CD14-positive monocyte (primary cell): ENCODE data around the gene SLC9A9. TPM values are rescaled to one million over a fixed set of nuclear protein-coding genes. Genes with fewer than 3 reads are reported as not detected.
A peak's percentile ranks its signal among the peaks of the same experiment; 100 is the strongest.

ENCODE experiments used
- DNase-seq, 3 donors: peaks; one replicate each; pipeline ENCODE4 v3.0.0-alpha.2; 2011 to 2022
- H2AFZ ChIP-seq: 2 replicates; pipeline ENCODE4 v1.6.0; 2012; ENCODE audit warnings: mild to moderate bottlenecking, low read depth, low read length, inconsistent platforms; ENCODE audit not compliant: insufficient read depth, poor library complexity, severe bottlenecking
- H3K27ac ChIP-seq, 2 donors: 1 replicate in 1 of 2; 2 replicates in 1 of 2; pipeline ENCODE4 v1.5.1; 2012 to 2013; ENCODE audit warnings: low read length in 2 of 2, control low read depth in 1 of 2, inconsistent platforms in 1 of 2, low read depth in 1 of 2, mild to moderate bottlenecking in 1 of 2
- H3K27me3 ChIP-seq, 2 donors: one replicate each; pipeline versions ENCODE4 v1.6.0 to v1.6.1; 2011 to 2013; ENCODE audit warnings: low read length in 2 of 2; ENCODE audit not compliant: control insufficient read depth in 2 of 2, insufficient read depth in 2 of 2
- H3K36me3 ChIP-seq, 2 donors: replicated peaks in 1 of 2; 1 replicate in 1 of 2; 2 replicates in 1 of 2; pipeline versions ENCODE4 v1.5.1 to v1.6.1; 2012 to 2013; ENCODE audit warnings: low read length in 2 of 2, control low read depth in 1 of 2, inconsistent platforms in 1 of 2, mild to moderate bottlenecking in 1 of 2; ENCODE audit not compliant: insufficient read depth in 2 of 2, control insufficient read depth in 1 of 2
- H3K4me1 ChIP-seq, 2 donors: 1 replicate in 1 of 2; 2 replicates in 1 of 2; pipeline versions ENCODE4 v1.5.1 to v1.6.1; 2012 to 2013; ENCODE audit warnings: low read length in 2 of 2, control low read depth in 1 of 2, inconsistent platforms in 1 of 2, mild to moderate bottlenecking in 1 of 2, moderate library complexity in 1 of 2; ENCODE audit not compliant: insufficient read depth in 2 of 2, control insufficient read depth in 1 of 2
- H3K4me2 ChIP-seq: replicated peaks from 2 replicates; pipeline ENCODE3; 2012; ENCODE audit warnings: low read length, moderate library complexity, mild to moderate bottlenecking; ENCODE audit not compliant: poor library complexity, severe bottlenecking; ENCODE audit errors: extremely low read depth
- H3K4me3 ChIP-seq, 3 experiments: fragments of 200-600 bp in 1 of 3; sonication (generic) in 1 of 3; replicated peaks in 1 of 3; 1 replicate in 2 of 3; 2 replicates in 1 of 3; pipeline ENCODE4 v1.5.1; 2011 to 2013; ENCODE audit warnings: low read length in 3 of 3, mild to moderate bottlenecking in 3 of 3, control low read depth in 2 of 3, low read depth in 2 of 3, inconsistent platforms in 1 of 3, moderate library complexity in 1 of 3
- H3K79me2 ChIP-seq: 2 replicates; pipeline ENCODE4 v1.6.0; 2012; ENCODE audit warnings: mild to moderate bottlenecking, control low read depth, inconsistent platforms, low read length, moderate library complexity; ENCODE audit not compliant: insufficient read depth
- H3K9ac ChIP-seq: 2 replicates; pipeline ENCODE4 v1.6.0; 2017; ENCODE audit warnings: low read length, mild to moderate bottlenecking; ENCODE audit not compliant: insufficient read depth, poor library complexity, severe bottlenecking
- H3K9me3 ChIP-seq, 2 donors: replicated peaks in 1 of 2; 1 replicate in 1 of 2; 2 replicates in 1 of 2; pipeline versions ENCODE4 v1.5.1 to v1.6.1; 2012 to 2013; ENCODE audit warnings: low read length in 2 of 2, control low read depth in 1 of 2; ENCODE audit not compliant: control insufficient read depth in 1 of 2, insufficient read depth in 1 of 2
- H4K20me1 ChIP-seq: 2 replicates; pipeline ENCODE4 v1.6.0; 2012; ENCODE audit warnings: mild to moderate bottlenecking, low read length, control low read depth, moderate library complexity; ENCODE audit not compliant: insufficient read depth
- H3K27ac Mint-ChIP-seq, 7 donors: one replicate each; pipeline ENCODE4 v1.8.0; 2020; ENCODE audit warnings: mild to moderate bottlenecking in 7 of 7, mixed read lengths in 7 of 7, moderate library complexity in 6 of 7, inconsistent platforms in 2 of 7
- H3K27me3 Mint-ChIP-seq, 3 donors: one replicate each; pipeline ENCODE4 v1.8.0; 2021 to 2022; ENCODE audit warnings: low read depth in 3 of 3, mild to moderate bottlenecking in 3 of 3, mixed read lengths in 3 of 3, moderate library complexity in 3 of 3, inconsistent platforms in 1 of 3
- H3K36me3 Mint-ChIP-seq, 2 donors: one replicate each; pipeline ENCODE4 v1.8.0; 2020; ENCODE audit warnings: mixed read lengths in 2 of 2, inconsistent platforms in 1 of 2, mild to moderate bottlenecking in 1 of 2
- H3K4me1 Mint-ChIP-seq: one replicate; pipeline ENCODE4 v1.8.0; 2020; ENCODE audit warnings: mild to moderate bottlenecking, mixed read lengths
- H3K4me3 Mint-ChIP-seq, 2 donors: one replicate each; pipeline ENCODE4 v1.8.0; 2020; ENCODE audit warnings: mild to moderate bottlenecking in 2 of 2, mixed read lengths in 2 of 2, moderate library complexity in 1 of 2
- H3K9me3 Mint-ChIP-seq, 7 donors: one replicate each; pipeline ENCODE4 v1.8.0; 2020 to 2022; ENCODE audit warnings: mixed read lengths in 7 of 7, mild to moderate bottlenecking in 6 of 7, moderate library complexity in 6 of 7, inconsistent platforms in 2 of 7
- CTCF ChIP-seq: fragments of 200-600 bp; IDR thresholded peaks from one replicate; pipeline ENCODE4 v1.8.0; 2022; ENCODE audit warnings: antibody characterized with exemption, mild to moderate bottlenecking
- WGBS: methylation state at CpG from one replicate; pipeline ENCODE4 v1.1.5; 2013; ENCODE audit warnings: missing lambda C conversion rate; ENCODE audit not compliant: insufficient coverage; 5-methylcytosine and 5-hydroxymethylcytosine counted together
- intact Hi-C, 2 donors: fragments of 100-400 bp; cut with micrococcal nuclease; formaldehyde crosslinking; loops; one replicate each; pipeline versions ENCODE4 v1.15.0 to v1.15.1; 2023
- polyA plus RNA-seq, 3 donors: library from polyadenylated mRNA; depleted of rRNA in 1 of 3; unstranded in 2 of 3; stranded (reverse) in 1 of 3; fragments of 300-500 nt in 2 of 3; fragments of >200 nt in 1 of 3; fragmentation: Illumina TruSeq in 2 of 3; gene quantifications; 1 replicate in 2 of 3; 2 replicates in 1 of 3; pipeline ENCODE4 v1.2.3, GENCODE V29; 2012 to 2021

The SLC9A9 gene
- polyA plus RNA-seq, 3 donors: 14.1 to 32.8 (median 27.0) TPM

GRCh38 chr3:143375698-143376097, 472.6 kb downstream of the SLC9A9 start:
- no peak for TF ChIP-seq CTCF
- Histone ChIP-seq H3K9me3 (no peaks in the 10 kb centered on the region), H3K4me3 (no peak overlapping the region), H3K4me1 (no peaks in the 10 kb centered on the region), H3K27me3 (no peaks in the 10 kb centered on the region), H3K36me3 (peaks cover 0 to 8% of the 10 kb centered on the region in 2 donors), H2AFZ (no peak overlapping the region), H3K27ac (no peak overlapping the region), H3K4me2 (no peak overlapping the region), H3K9ac (no peak overlapping the region), H3K79me2 (no peaks in the 10 kb centered on the region), H4K20me1 (no peaks in the 10 kb centered on the region)
- peaks cover 0 to 4% (median 0%) of the 10 kb centered on the region in 7 donors for H3K9me3 Mint-ChIP-seq
- H3K27me3 Mint-ChIP-seq: peaks cover 0 to 2% (median 0%) of the 10 kb centered on the region in 3 donors
- DNase-seq: no peak
- no peaks in the 10 kb centered on the region for H3K4me1 Mint-ChIP-seq
- 100% methylated on average over 1 of the region's 1 CpG for WGBS
- intact Hi-C loops: no loop called here
- no peak overlapping the region for H3K4me3 Mint-ChIP-seq
- H3K27ac Mint-ChIP-seq: peak overlapping the region in 1 of 7 donors; percentile 72
- H3K36me3 Mint-ChIP-seq: peaks cover 6 to 10% of the 10 kb centered on the region in 2 donors

GRCh38 chr3:143367171-143367570, 481.1 kb downstream of the SLC9A9 start:
- intact Hi-C loops: no loop called here
- no CpG with 5 or more reads among the region's 1 CpG for WGBS
- H3K27ac Mint-ChIP-seq: no peak overlapping the region

More at GRCh38 chr3:143367171-143367570, 481.1 kb downstream of the SLC9A9 start:
- Histone ChIP-seq H3K79me2 (no peaks in the 10 kb centered on the region), H3K4me3 (no peak overlapping the region), H3K27ac (no peak overlapping the region), H2AFZ (no peak overlapping the region), H3K9ac (no peak overlapping the region), H3K36me3 (no peaks in the 10 kb centered on the region), H3K9me3 (no peaks in the 10 kb centered on the region), H4K20me1 (no peaks in the 10 kb centered on the region), H3K4me2 (no peak overlapping the region), H3K27me3 (no peaks in the 10 kb centered on the region), H3K4me1 (peaks cover 0 to 5% of the 10 kb centered on the region in 2 donors)
- DNase-seq: no peak
- H3K4me1 Mint-ChIP-seq: peaks cover 12% of the 10 kb centered on the region
- no peak overlapping the region for H3K4me3 Mint-ChIP-seq
- peaks cover 0 to 3% (median 0%) of the 10 kb centered on the region in 7 donors for H3K9me3 Mint-ChIP-seq
- TF ChIP-seq CTCF: no peak
- H3K27me3 Mint-ChIP-seq: peaks cover 0 to 4% (median 0%) of the 10 kb centered on the region in 3 donors
- H3K36me3 Mint-ChIP-seq: peaks cover 14 to 26% of the 10 kb centered on the region in 2 donors
